SU-DHL-6 (cell line): ENCODE measurements around the gene RTRAF.

Experiments
- H2AFZ ChIP-seq: fragments of 200-600 bp; sonication (generic); 2 replicates; pipeline ENCODE4 v1.6.1; 2014; ENCODE audit warnings: low read depth, mild to moderate bottlenecking, moderate library complexity, mixed read lengths, antibody characterized with exemption, low read length; ENCODE audit not compliant: severe bottlenecking
- H3F3A ChIP-seq: fragments of 200-600 bp; shearing (Covaris generic); 2 replicates; pipeline ENCODE4 v1.6.0; 2016; ENCODE audit warnings: antibody characterized with exemption, mild to moderate bottlenecking; ENCODE audit not compliant: insufficient read depth
- H3K27ac ChIP-seq: fragments of 200-600 bp; sonication (generic); 2 replicates; pipeline ENCODE4 v1.5.1; 2016; ENCODE audit warnings: low read depth, mild to moderate bottlenecking, low read length, moderate library complexity, mixed read lengths
- H3K27me3 ChIP-seq: fragments of 200-600 bp; sonication (generic), shearing (Covaris generic); 2 replicates; pipeline ENCODE4 v1.6.0; 2014; ENCODE audit warnings: mild to moderate bottlenecking, low read length
- H3K36me3 ChIP-seq: fragments of 200-600 bp; sonication (generic); 2 replicates; pipeline ENCODE4 v1.6.1; 2014; ENCODE audit warnings: mild to moderate bottlenecking, low read length, mixed read lengths
- H3K4me2 ChIP-seq: fragments of 300-600, 200-600 bp; shearing (Covaris generic), sonication (generic); 2 replicates; pipeline ENCODE4 v1.6.0; 2014; ENCODE audit warnings: low read length, low read depth, mild to moderate bottlenecking; ENCODE audit not compliant: poor library complexity, severe bottlenecking
- H3K4me3 ChIP-seq: fragments of 200-600 bp; sonication (generic); 2 replicates; pipeline ENCODE4 v1.5.1; 2014; ENCODE audit warnings: antibody characterized with exemption, low read length, mild to moderate bottlenecking, mixed read lengths; ENCODE audit not compliant: insufficient read depth, poor library complexity, severe bottlenecking
- H3K79me2 ChIP-seq: fragments of 200-600 bp; sonication (generic); 2 replicates; pipeline ENCODE4 v1.6.1; 2014; ENCODE audit warnings: mild to moderate bottlenecking, low read length, moderate library complexity; ENCODE audit not compliant: insufficient read depth
- H3K9ac ChIP-seq: fragments of 200-600 bp; sonication (generic); 2 replicates; pipeline ENCODE4 v1.7.0; 2014; ENCODE audit warnings: mild to moderate bottlenecking, low read length
- H3K9me2 ChIP-seq: fragments of 200-600 bp; sonication (generic); replicated peaks from 2 replicates; pipeline ENCODE4 v1.6.1; 2014; ENCODE audit warnings: low read length; ENCODE audit not compliant: insufficient read depth
- H3K9me3 ChIP-seq: fragments of 200-600 bp; sonication (generic); 2 replicates; pipeline ENCODE4 v1.6.1; 2014; ENCODE audit warnings: low read length, mixed read lengths; ENCODE audit not compliant: insufficient read depth
- H4K20me1 ChIP-seq: fragments of 200-600 bp; sonication (generic); 2 replicates; pipeline ENCODE4 v1.6.1; 2014; ENCODE audit warnings: low read depth, mild to moderate bottlenecking, antibody characterized with exemption, low read length, moderate library complexity, mixed read lengths
- CTCF ChIP-seq: fragments of 200-600 bp; sonication (generic); IDR thresholded peaks from one replicate; pipeline ENCODE4 v1.5.1; 2017; ENCODE audit warnings: antibody characterized with exemption, mild to moderate bottlenecking, low read length, moderate library complexity; ENCODE audit not compliant: insufficient read depth, poor library complexity, severe bottlenecking
- EZH2phosphoT487 ChIP-seq: fragments of 200-600 bp; sonication (generic), shearing (Covaris generic); conservative IDR thresholded peaks from 2 replicates; pipeline ENCODE4 v1.6.1; 2018; ENCODE audit warnings: mild to moderate bottlenecking, antibody characterized with exemption, low read length, moderate library complexity, mixed read lengths

The RTRAF gene

DNA sequence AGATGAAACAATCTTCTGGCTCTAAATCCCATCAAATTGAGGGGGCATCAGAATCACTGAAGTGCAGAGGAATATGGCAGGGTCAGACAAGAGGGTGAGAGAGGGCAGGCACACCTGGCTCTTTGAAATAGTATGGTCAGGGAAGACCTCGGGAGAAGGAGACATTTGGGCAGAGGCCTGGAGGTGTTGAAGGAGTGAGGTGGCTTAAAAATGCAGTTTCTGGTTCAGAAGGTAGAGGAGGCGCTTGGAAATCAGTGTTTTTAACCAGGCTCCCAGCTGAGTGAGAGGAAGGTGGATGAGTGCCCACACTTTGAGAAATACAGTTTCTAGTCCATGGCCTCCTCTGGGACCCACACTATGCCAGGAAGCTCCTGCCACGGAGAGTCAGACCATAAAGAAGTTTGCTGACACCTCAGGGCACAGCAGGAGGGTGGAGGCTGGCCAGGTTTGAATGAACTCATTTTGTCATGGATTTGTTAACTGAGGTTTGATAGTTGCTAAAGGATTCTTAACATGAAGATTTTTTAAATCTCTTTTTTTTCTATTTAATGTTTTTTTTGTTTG is 59.4 kb downstream of the RTRAF start:
- no peak overlapping the region for H3K4me3 ChIP-seq
- H3K79me2 ChIP-seq: no peaks in the 10 kb centered on the region
- H3K9ac ChIP-seq: no peak overlapping the region
- H4K20me1 ChIP-seq: no peaks in the 10 kb centered on the region
- H3K27me3 ChIP-seq: no peaks in the 10 kb centered on the region
- H3K4me2 ChIP-seq: no peak overlapping the region
- TF ChIP-seq EZH2phosphoT487: no peak
- no peak for TF ChIP-seq CTCF
- no peaks in the 10 kb centered on the region for H3K9me2 ChIP-seq
- H3K9me3 ChIP-seq: no peaks in the 10 kb centered on the region
- no peak overlapping the region for H3K27ac ChIP-seq
- H3K36me3 ChIP-seq: no peaks in the 10 kb centered on the region
- no peak overlapping the region for H2AFZ ChIP-seq
- no peaks in the 10 kb centered on the region for H3F3A ChIP-seq

DNA sequence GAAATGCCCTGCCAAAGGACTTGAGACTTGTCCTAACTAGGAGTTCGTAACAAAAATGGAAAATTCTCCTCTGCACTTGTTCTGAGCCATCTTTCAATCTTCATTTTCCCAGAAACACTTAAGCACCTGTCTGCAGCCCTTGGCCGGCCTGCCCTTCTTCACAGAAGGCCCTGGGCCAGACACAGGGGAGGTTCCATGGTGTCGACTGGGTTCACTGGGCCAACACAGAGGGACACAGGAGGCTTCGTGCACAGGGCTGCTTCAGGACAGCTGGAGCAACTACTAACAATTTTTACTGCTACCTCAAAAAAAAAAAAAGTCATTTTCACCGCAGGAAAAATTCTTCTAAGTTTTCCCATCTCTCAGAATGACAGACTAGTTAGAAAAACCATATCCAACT is 59.9 kb downstream of the RTRAF start:
- H3K4me2 ChIP-seq: no peak overlapping the region
- H3F3A ChIP-seq: no peaks in the 10 kb centered on the region
- no peak overlapping the region for H3K27ac ChIP-seq
- no peak overlapping the region for H3K4me3 ChIP-seq
- H3K9me3 ChIP-seq: no peaks in the 10 kb centered on the region
- H2AFZ ChIP-seq: no peak overlapping the region
- H3K9me2 ChIP-seq: no peaks in the 10 kb centered on the region
- no peak for TF ChIP-seq EZH2phosphoT487
- no peak for TF ChIP-seq CTCF
- H3K79me2 ChIP-seq: no peaks in the 10 kb centered on the region
- no peaks in the 10 kb centered on the region for H4K20me1 ChIP-seq
- H3K9ac ChIP-seq: no peak overlapping the region
- no peaks in the 10 kb centered on the region for H3K27me3 ChIP-seq
- no peaks in the 10 kb centered on the region for H3K36me3 ChIP-seq

DNA sequence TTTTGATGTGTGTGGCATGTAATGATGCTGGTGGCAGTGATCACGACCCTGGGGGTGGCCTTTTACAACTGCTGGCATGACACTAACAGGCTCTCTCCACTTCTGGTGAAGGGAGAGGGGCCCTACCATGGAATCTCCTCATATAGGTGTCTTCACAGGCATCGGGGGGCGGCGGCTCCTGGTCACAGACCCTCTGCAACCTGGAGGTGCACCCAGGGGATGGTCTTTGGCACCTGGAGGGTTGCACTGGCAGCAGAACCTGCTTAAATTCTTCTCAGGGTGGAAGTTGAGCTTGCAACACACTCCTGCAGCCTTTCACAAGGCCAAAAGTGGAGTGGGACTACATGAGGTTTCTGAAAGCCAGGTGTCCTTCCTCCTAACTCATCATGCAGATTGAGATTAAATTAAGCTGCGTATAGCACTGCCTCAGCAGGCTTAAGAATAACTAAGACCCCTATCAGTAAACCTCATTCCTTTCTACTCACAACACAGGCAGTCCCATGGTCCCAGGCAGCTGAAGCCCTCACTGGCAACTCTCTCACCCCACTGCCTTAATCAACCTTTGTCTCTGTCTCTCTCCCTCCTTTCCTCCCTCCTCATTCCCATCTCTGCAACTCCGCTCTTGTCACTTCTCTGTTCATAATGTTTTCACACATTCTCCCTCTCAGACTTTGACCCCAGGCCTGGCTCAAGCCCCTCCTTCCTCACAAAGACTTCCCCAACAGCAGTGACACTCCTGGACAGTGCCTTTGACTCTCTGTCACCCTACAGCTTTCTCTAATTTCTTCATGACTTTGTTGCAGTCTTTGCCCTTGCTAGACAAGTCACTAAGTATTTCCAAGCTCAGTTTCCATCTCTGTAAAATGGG is 60.6 kb downstream of the RTRAF start:
- Histone ChIP-seq H3K79me2 (no peaks in the 10 kb centered on the region), H3K9ac (no peak overlapping the region), H3K4me2 (no peak overlapping the region), H3K27me3 (no peaks in the 10 kb centered on the region), H4K20me1 (no peaks in the 10 kb centered on the region), H3F3A (no peaks in the 10 kb centered on the region), H2AFZ (no peak overlapping the region), H3K4me3 (no peak overlapping the region), H3K9me3 (no peaks in the 10 kb centered on the region), H3K9me2 (no peaks in the 10 kb centered on the region), H3K36me3 (no peaks in the 10 kb centered on the region), H3K27ac (no peak overlapping the region)
- TF ChIP-seq EZH2phosphoT487 (no peak), CTCF (no peak)
